H1 (cell line): Measurements from ENCODE around the gene ASTN2.
A peak's percentile ranks its signal among the peaks of the same experiment; 100 is the strongest.

Experiments
- CHD1 ChIP-seq: IDR thresholded peaks from 2 replicates; pipeline ENCODE4 v1.6.1; 2012; ENCODE audit warnings: low read depth, low read length, improper control_type of control experiment
- POLR2AphosphoS5 ChIP-seq: IDR thresholded peaks from 2 replicates; pipeline ENCODE4 v1.6.1; 2011; ENCODE audit warnings: low read depth, low read length
- RAD21 ChIP-seq, 2 experiments: IDR thresholded peaks in 1 of 2; conservative IDR thresholded peaks in 1 of 2; 2 replicates each; pipeline ENCODE4 v1.6.1; 2011; ENCODE audit warnings: low read depth in 2 of 2, low read length in 2 of 2, improper control_type of control experiment in 1 of 2, inconsistent platforms in 1 of 2, mild to moderate bottlenecking in 1 of 2, moderate library complexity in 1 of 2
- RNF2 ChIP-seq: fragments of 200-900, 300-1000 bp; sonication (generic); IDR thresholded peaks from 2 replicates; pipeline ENCODE4 v1.7.1; 2016; ENCODE audit warnings: borderline replicate concordance, low read depth, mild to moderate bottlenecking, antibody characterized with exemption, low read length; ENCODE audit not compliant: poor library complexity, severe bottlenecking; ENCODE audit errors: missing control alignments

GRCh38 chr9:117073539-117074341 lies 341.1 kb downstream of the ASTN2 start:
- TF ChIP-seq POLR2AphosphoS5 (no peak), RNF2 (no peak), RAD21 (IDR thresholded peaks at IDR 0.05 in 1 of 2, conservative IDR thresholded peaks at IDR 0.05 in 1 of 2; ENCODE audit: low read depth in 2 of 2, low read length in 2 of 2) (peak; percentile 91 to 96), CHD1 (no peak)
